VCaP (cell line): ENCODE measurements around the gene QKI.
"Not testable (repeated sequence)": the region's sequence is repeated elsewhere in the genome, so short reads cannot be mapped to it uniquely, and the experiment has no call there.

ENCODE experiments used
- H3K27ac ChIP-seq: fragments of 450-650 bp; 2 replicates; pipeline ENCODE4 v1.5.1; 2017
- TF ChIP-seq, protein P1 (sequence below): fragments of 450-650 bp; conservative IDR thresholded peaks from 2 replicates; pipeline ENCODE4 v1.5.1; 2017; ENCODE audit warnings: mild to moderate bottlenecking, moderate library complexity

QKI gene

DNA sequence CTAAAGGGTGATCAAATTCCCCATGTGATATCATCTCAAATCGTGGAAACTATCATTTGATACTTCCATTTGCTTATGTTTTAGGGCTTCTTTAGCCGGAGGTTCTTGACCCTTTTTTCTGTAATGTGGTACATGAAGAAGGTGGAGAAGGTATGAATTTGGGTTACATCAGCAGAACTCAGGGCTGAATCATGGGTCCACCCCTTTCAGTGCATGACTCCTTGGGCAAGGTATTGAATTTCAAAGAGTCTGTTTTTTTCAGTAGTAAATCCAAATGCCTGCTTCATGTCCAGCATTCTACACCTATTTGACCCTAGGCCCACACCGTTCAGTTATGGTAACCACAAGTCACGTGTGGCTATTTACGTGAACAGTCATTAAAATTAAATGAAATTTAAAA is 30.6 kb upstream of the QKI start:
- TF ChIP-seq, protein P1, sequence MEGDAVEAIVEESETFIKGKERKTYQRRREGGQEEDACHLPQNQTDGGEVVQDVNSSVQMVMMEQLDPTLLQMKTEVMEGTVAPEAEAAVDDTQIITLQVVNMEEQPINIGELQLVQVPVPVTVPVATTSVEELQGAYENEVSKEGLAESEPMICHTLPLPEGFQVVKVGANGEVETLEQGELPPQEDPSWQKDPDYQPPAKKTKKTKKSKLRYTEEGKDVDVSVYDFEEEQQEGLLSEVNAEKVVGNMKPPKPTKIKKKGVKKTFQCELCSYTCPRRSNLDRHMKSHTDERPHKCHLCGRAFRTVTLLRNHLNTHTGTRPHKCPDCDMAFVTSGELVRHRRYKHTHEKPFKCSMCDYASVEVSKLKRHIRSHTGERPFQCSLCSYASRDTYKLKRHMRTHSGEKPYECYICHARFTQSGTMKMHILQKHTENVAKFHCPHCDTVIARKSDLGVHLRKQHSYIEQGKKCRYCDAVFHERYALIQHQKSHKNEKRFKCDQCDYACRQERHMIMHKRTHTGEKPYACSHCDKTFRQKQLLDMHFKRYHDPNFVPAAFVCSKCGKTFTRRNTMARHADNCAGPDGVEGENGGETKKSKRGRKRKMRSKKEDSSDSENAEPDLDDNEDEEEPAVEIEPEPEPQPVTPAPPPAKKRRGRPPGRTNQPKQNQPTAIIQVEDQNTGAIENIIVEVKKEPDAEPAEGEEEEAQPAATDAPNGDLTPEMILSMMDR, result no peak
- H3K27ac ChIP-seq, result no peak overlapping the region

DNA sequence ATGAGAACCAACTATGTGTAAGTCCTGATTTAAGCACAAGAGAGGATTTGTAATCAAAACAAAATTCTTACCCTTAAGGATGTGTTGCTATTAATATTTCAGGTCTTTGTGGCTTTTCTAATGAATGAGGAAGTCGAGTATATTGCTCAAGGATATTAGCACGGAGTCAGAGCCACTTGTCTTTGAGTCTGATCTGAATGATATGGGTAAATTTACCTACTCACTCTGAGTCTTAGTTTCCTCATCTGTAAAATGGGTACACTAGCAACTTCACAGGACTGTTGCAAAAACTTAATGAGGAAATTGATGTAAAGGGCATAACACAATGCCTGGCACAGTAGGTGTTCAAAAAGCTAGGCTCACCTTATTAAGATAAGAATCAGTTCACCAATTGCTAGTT is 30.0 kb upstream of the QKI start:
- TF ChIP-seq, protein P1, result no peak
- no peak overlapping the region for H3K27ac ChIP-seq

DNA sequence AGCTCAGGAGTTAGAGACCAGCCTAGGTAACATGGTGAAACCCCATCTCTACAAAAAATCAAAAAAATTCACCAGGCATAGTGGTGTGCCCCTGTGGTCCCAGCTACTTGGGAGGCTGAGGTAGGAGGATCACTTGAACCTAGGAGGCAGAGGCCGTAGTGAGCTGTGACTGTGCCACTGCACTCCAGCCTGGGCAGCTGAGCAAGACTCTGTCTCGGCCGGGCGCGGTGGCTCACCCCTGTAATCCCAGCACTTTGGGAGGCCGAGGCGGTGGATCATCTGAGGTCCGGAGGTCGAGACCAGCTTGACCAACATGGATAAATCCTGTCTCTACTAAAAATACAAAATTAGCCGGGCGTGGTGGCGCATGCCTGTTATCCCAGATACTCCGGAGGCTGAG is 29.0 kb upstream of the QKI start:
- H3K27ac ChIP-seq, result not testable (repeated sequence)

DNA sequence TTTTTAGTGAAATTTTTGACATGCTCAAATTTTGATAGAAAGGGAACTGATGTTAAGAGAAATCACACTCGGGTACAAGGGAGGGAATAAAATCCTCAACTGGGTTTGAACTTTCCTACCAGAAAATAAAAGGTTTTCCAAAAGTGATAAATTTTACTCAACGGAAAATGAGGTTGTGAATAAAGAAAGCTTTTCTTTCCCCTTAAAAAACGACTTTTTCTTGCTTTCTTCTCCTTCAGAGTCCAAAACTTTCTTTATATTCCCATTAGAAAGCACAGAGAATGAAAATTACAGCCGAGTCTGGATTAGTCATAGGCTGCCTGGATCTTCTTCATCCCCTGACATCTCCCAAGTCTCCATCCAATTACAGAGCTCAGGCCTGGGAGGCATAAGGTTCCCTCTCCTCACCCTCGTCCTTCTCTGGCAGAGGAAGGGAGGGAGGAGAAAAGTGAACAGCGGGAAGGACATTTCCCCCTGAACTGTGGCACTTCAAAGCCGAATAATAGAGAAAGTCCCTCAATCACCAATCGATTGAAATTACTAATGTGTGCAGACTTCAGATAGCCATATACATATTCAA is 28.1 kb upstream of the QKI start:
- no peak overlapping the region for H3K27ac ChIP-seq
- TF ChIP-seq, protein P1, result no peak

DNA sequence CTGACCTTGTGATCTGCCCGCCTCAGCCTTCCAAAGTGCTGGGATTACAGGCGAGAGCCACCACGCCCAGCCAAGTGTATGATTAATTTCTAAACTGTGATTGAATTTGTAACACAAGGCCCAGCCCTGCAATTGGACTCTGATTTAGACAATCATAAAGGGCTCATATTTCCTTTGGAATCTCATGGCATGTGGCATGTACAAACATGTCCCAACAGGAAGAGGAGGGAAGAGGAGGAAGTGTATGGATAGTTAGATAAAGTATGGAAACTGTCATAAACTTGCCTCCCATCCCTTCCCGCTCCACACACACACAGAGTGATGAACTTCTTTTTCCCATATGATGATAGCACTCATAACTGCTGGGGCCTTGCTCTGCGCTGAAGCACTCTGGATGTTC is 27.2 kb upstream of the QKI start:
- H3K27ac ChIP-seq, result no peak overlapping the region
- TF ChIP-seq, protein P1, result no peak

DNA sequence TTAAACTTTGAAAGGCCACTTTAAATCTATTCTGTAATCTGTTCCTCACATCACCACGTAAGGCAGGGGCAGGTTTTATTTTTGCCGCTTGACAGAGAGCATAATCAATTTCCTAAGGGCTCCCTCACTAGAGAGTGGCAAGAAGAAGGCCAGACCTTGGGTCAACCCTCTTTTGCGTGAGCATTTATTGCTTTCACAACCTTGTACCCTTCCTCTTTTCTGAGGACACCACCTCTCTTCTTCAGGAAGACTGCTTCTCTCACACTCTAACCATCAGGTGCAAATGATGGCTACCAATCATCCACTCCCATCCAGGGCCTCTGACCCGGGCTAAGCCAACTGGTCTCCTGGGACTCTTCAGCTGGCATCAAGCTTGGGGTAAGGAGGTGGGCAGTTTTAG is 25.2 kb upstream of the QKI start:
- no peak overlapping the region for H3K27ac ChIP-seq
- TF ChIP-seq, protein P1, result no peak

DNA sequence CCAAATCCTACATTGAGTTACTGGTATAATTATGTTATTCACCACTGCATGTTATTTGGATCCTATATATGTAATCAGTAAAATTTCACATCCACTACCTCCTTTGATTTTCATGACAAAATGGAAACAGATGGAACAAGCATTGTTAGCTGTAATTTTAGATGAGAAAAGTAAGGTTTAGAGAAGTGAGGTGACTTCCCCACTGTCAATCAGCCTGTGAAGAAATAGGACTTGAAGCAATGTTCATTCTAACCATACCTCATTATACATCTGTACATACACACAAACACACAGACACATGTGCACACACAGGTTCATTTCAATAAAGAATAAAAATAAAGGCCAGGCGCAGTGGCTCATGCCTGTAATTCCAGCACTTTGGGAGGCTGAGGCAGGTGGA is 23.7 kb upstream of the QKI start:
- TF ChIP-seq, protein P1, result no peak
- no peak overlapping the region for H3K27ac ChIP-seq

DNA sequence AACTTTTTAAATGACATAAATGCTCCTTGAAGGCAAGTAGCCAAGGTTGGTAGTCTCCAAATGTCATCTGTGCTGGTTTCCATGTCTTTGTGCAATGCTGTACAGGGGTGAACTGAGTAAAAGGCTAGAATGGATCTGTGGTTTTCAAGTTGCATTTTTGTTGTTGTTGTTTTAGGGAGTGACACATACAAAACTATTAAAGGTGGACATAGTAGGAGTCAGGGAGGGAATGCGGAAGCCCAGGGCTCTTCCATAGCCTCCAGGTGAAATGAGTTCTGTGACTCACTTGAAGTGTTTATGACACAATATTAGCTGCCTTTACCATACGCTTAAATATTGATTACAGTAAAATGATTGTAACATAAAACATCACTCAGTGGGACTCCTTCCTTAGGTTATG is 22.5 kb upstream of the QKI start:
- TF ChIP-seq, protein P1, result no peak
- no peak overlapping the region for H3K27ac ChIP-seq
